HepG2 (cell line): ENCODE data around the gene NIPAL1. TPM values are rescaled to one million over a fixed set of nuclear protein-coding genes. Genes with fewer than 3 reads are reported as not detected.

Experiments used
- CHCHD3 ChIP-seq: sonication (generic); formaldehyde crosslinking; IDR thresholded peaks from 2 replicates; pipeline ENCODE4 v1.8.0; 2022; ENCODE audit warnings: mild to moderate bottlenecking, missing genetic modification reagents, moderate library complexity
- CHD4 ChIP-seq: fragments of 200-600 bp; sonication (generic); IDR thresholded peaks from 2 replicates; pipeline ENCODE4 v1.7.0; 2017; ENCODE audit warnings: mild to moderate bottlenecking, low read length, borderline replicate concordance
- IRF2 ChIP-seq: IDR thresholded peaks from 2 replicates; pipeline ENCODE4 v1.6.1; 2018; ENCODE audit warnings: missing genetic modification reagents, missing compliant biosample characterization
- KDM3A ChIP-seq: IDR thresholded peaks from 2 replicates; pipeline ENCODE4 v1.6.1; 2018; ENCODE audit warnings: low read depth, missing compliant biosample characterization
- MTA1 ChIP-seq: sonication (generic); formaldehyde crosslinking; IDR thresholded peaks from 2 replicates; pipeline ENCODE4 v1.4.0; 2020; ENCODE audit warnings: missing genetic modification reagents, mild to moderate bottlenecking, borderline replicate concordance
- MTF1 ChIP-seq: sonication (generic); formaldehyde crosslinking; IDR thresholded peaks from 2 replicates; pipeline ENCODE4 v1.5.0; 2020; ENCODE audit warnings: missing genetic modification reagents
- MXD4 ChIP-seq: IDR thresholded peaks from 2 replicates; pipeline ENCODE4 v1.6.1; 2016; ENCODE audit warnings: mild to moderate bottlenecking, missing biosample characterization, missing genetic modification reagents
- NR2F2 ChIP-seq: IDR thresholded peaks from 2 replicates; pipeline ENCODE4 v1.6.1; 2012; ENCODE audit warnings: low read depth, inconsistent platforms, borderline replicate concordance
- RBM22 ChIP-seq: fragments of 200-400 bp; formaldehyde crosslinking; optimal IDR thresholded peaks from 2 replicates; pipeline ENCODE3; 2017; ENCODE audit warnings: mild to moderate bottlenecking, low read length, moderate library complexity
- RXRB ChIP-seq: IDR thresholded peaks from 2 replicates; pipeline ENCODE4 v1.6.1; 2016; ENCODE audit warnings: borderline replicate concordance, missing genetic modification reagents, missing compliant biosample characterization
- YY1 ChIP-seq: IDR thresholded peaks from 2 replicates; pipeline ENCODE4 v1.6.1; 2011; ENCODE audit warnings: low read length, low read depth, moderate library complexity, mild to moderate bottlenecking; ENCODE audit not compliant: insufficient read depth, insufficient replicate concordance
- ZFP41 ChIP-seq: sonication (generic); formaldehyde crosslinking; IDR thresholded peaks from 2 replicates; pipeline ENCODE4 v1.4.0; 2020; ENCODE audit warnings: mild to moderate bottlenecking, missing genetic modification reagents, borderline replicate concordance
- ZNF10 ChIP-seq: sonication (generic); formaldehyde crosslinking; IDR thresholded peaks from 2 replicates; pipeline ENCODE4 v1.4.0; 2020; ENCODE audit warnings: mild to moderate bottlenecking, low read depth, missing genetic modification reagents, borderline replicate concordance
- ZNF264 ChIP-seq: sonication (generic); formaldehyde crosslinking; IDR thresholded peaks from 2 replicates; pipeline ENCODE4 v1.4.0; 2020; ENCODE audit warnings: missing genetic modification reagents
- ZNF484 ChIP-seq: sonication (generic); formaldehyde crosslinking; IDR thresholded peaks from 2 replicates; pipeline ENCODE4 v1.5.1; 2020; ENCODE audit warnings: mild to moderate bottlenecking, low read depth, missing genetic modification reagents, borderline replicate concordance
- ZNF567 ChIP-seq: sonication (generic); formaldehyde crosslinking; IDR thresholded peaks from 2 replicates; pipeline ENCODE4 v1.8.1; 2023; ENCODE audit warnings: mild to moderate bottlenecking, missing genetic modification reagents, borderline replicate concordance
- polyA plus RNA-seq, 8 experiments: library from polyadenylated mRNA; depleted of rRNA in 3 of 8; stranded (reverse) in 7 of 8; unstranded in 1 of 8; fragments of >200 nt; fragmentation: Illumina TruSeq in 4 of 8; extraction: Trizol in 4 of 8; gene quantifications; 2 replicates each; pipeline versions ENCODE4 v1.2.1 to v1.2.3, GENCODE V29; 2011 to 2016; ENCODE audit warnings: low read depth in 4 of 8, missing spikeins in 1 of 8, mixed read lengths in 1 of 8; ENCODE audit not compliant: insufficient read depth in 1 of 8
- total RNA-seq, 5 experiments: library from RNA; depleted of rRNA; stranded (reverse); fragments of >200 nt; fragmentation: Illumina TruSeq; extraction: Trizol; gene quantifications; 2 replicates each; pipeline ENCODE4 v1.2.3, GENCODE V29; 2016; ENCODE audit warnings: low read depth in 1 of 5
- TF ChIP-seq, protein P1 (sequence below): sonication (generic); formaldehyde crosslinking; IDR thresholded peaks from 2 replicates; pipeline ENCODE4 v1.5.0; 2020; ENCODE audit warnings: missing genetic modification reagents, mild to moderate bottlenecking, borderline replicate concordance
- TF ChIP-seq, protein P2 (sequence below): sonication (generic); formaldehyde crosslinking; IDR thresholded peaks from 2 replicates; pipeline ENCODE4 v1.5.1; 2020; ENCODE audit warnings: mild to moderate bottlenecking, missing genetic modification reagents, borderline replicate concordance
- TF ChIP-seq, protein P3 (sequence below): IDR thresholded peaks from 2 replicates; pipeline ENCODE4 v1.6.1; 2016; ENCODE audit warnings: mild to moderate bottlenecking, missing biosample characterization, missing genetic modification reagents
- TF ChIP-seq, protein P4 (sequence below): IDR thresholded peaks from 2 replicates; pipeline ENCODE4 v1.6.1; 2016; ENCODE audit warnings: missing compliant biosample characterization, missing genetic modification reagents, borderline replicate concordance
- TF ChIP-seq, protein P5 (sequence below): sonication (generic); formaldehyde crosslinking; IDR thresholded peaks from 2 replicates; pipeline ENCODE4 v1.8.0; 2022; ENCODE audit warnings: missing genetic modification reagents, mild to moderate bottlenecking, moderate library complexity, borderline replicate concordance

The NIPAL1 gene
- total and polyA plus RNA-seq, 2 of the 13 experiments (the other 11 are each of a cell fraction or from before 2014, with no cell fraction given): 1.4 to 3.4 TPM

DNA sequence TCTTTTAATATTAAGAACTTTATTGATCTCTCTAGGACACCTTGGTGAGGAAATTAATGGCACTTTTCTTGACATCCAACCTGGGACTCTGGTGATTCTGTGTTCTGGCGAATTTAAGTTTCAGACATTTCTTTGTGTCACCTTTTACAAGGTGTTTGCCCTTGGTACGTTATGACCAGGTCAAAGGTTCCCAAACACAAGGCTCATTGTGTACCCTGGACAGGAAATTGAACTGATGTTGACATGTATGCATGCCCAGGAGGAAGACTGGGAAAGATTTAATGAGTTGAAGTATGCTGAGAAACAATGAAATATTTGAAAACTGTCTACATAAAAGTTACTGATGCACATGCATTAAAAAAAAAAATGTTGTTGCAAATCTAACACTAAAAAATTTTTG lies 22.1 kb downstream of the NIPAL1 start (continued):
- TF ChIP-seq, protein P1, sequence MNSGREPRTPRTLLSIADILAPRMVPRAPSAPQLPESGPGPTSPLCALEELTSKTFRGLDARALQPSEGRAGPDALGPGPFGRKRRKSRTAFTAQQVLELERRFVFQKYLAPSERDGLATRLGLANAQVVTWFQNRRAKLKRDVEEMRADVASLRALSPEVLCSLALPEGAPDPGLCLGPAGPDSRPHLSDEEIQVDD (CRISPR knock-in tag): no peak
- TF ChIP-seq, protein P2, sequence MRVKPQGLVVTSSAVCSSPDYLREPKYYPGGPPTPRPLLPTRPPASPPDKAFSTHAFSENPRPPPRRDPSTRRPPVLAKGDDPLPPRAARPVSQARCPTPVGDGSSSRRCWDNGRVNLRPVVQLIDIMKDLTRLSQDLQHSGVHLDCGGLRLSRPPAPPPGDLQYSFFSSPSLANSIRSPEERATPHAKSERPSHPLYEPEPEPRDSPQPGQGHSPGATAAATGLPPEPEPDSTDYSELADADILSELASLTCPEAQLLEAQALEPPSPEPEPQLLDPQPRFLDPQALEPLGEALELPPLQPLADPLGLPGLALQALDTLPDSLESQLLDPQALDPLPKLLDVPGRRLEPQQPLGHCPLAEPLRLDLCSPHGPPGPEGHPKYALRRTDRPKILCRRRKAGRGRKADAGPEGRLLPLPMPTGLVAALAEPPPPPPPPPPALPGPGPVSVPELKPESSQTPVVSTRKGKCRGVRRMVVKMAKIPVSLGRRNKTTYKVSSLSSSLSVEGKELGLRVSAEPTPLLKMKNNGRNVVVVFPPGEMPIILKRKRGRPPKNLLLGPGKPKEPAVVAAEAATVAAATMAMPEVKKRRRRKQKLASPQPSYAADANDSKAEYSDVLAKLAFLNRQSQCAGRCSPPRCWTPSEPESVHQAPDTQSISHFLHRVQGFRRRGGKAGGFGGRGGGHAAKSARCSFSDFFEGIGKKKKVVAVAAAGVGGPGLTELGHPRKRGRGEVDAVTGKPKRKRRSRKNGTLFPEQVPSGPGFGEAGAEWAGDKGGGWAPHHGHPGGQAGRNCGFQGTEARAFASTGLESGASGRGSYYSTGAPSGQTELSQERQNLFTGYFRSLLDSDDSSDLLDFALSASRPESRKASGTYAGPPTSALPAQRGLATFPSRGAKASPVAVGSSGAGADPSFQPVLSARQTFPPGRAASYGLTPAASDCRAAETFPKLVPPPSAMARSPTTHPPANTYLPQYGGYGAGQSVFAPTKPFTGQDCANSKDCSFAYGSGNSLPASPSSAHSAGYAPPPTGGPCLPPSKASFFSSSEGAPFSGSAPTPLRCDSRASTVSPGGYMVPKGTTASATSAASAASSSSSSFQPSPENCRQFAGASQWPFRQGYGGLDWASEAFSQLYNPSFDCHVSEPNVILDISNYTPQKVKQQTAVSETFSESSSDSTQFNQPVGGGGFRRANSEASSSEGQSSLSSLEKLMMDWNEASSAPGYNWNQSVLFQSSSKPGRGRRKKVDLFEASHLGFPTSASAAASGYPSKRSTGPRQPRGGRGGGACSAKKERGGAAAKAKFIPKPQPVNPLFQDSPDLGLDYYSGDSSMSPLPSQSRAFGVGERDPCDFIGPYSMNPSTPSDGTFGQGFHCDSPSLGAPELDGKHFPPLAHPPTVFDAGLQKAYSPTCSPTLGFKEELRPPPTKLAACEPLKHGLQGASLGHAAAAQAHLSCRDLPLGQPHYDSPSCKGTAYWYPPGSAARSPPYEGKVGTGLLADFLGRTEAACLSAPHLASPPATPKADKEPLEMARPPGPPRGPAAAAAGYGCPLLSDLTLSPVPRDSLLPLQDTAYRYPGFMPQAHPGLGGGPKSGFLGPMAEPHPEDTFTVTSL: peak; percentile 94
- no peak for TF ChIP-seq MTA1 (CRISPR knock-in tag)
- no peak for TF ChIP-seq ZFP41 (CRISPR knock-in tag)
- no peak for TF ChIP-seq RBM22
- no peak for TF ChIP-seq ZNF484 (CRISPR knock-in tag)
- TF ChIP-seq YY1: no peak
- TF ChIP-seq MTF1 (CRISPR knock-in tag): no peak
- 0 out of 2 replicates have a peak, but pooled peaks have one; percentile 76 for TF ChIP-seq CHD4
- TF ChIP-seq MXD4 (CRISPR knock-in tag): no peak
- TF ChIP-seq CHCHD3: no peak
- TF ChIP-seq, protein P3, sequence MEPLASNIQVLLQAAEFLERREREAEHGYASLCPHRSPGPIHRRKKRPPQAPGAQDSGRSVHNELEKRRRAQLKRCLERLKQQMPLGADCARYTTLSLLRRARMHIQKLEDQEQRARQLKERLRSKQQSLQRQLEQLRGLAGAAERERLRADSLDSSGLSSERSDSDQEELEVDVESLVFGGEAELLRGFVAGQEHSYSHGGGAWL (CRISPR knock-in tag): no peak
- TF ChIP-seq RXRB (CRISPR knock-in tag): peak; percentile 91
- TF ChIP-seq, protein P4, sequence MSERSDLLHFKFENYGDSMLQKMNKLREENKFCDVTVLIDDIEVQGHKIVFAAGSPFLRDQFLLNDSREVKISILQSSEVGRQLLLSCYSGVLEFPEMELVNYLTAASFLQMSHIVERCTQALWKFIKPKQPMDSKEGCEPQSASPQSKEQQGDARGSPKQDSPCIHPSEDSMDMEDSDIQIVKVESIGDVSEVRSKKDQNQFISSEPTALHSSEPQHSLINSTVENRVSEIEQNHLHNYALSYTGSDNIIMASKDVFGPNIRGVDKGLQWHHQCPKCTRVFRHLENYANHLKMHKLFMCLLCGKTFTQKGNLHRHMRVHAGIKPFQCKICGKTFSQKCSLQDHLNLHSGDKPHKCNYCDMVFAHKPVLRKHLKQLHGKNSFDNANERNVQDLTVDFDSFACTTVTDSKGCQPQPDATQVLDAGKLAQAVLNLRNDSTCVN (CRISPR knock-in tag): no peak
- no peak for TF ChIP-seq ZNF567 (CRISPR knock-in tag)
- no peak for TF ChIP-seq KDM3A (CRISPR knock-in tag)
- TF ChIP-seq ZNF10 (CRISPR knock-in tag): no peak
- no peak for TF ChIP-seq ZNF264 (CRISPR knock-in tag)
- TF ChIP-seq, protein P5, sequence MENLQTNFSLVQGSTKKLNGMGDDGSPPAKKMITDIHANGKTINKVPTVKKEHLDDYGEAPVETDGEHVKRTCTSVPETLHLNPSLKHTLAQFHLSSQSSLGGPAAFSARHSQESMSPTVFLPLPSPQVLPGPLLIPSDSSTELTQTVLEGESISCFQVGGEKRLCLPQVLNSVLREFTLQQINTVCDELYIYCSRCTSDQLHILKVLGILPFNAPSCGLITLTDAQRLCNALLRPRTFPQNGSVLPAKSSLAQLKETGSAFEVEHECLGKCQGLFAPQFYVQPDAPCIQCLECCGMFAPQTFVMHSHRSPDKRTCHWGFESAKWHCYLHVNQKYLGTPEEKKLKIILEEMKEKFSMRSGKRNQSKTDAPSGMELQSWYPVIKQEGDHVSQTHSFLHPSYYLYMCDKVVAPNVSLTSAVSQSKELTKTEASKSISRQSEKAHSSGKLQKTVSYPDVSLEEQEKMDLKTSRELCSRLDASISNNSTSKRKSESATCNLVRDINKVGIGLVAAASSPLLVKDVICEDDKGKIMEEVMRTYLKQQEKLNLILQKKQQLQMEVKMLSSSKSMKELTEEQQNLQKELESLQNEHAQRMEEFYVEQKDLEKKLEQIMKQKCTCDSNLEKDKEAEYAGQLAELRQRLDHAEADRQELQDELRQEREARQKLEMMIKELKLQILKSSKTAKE (CRISPR knock-in tag): no peak
- peak; percentile 18; the same call in 1 of the 2 replicates for TF ChIP-seq NR2F2
- no peak for TF ChIP-seq IRF2
